ENCODE results near the gene EEFSEC. TPM values are rescaled to one million over a fixed set of nuclear protein-coding genes. Genes with fewer than 3 reads are reported as not detected.

EEFSEC gene
- total and polyA plus RNA-seq, 2 of the 4 experiments (the other 2 are of a cell fraction) = 4.5 to 9.3 TPM

- no peak overlapping the region for H4K8ac ChIP-seq (ENCODE audit: low read depth in 2 of 2, low read length in 2 of 2)
- 0 out of 2 replicates have a peak, but pooled peaks cover 2% of the 10 kb centered on the region for H3K9me1 ChIP-seq (ENCODE audit: insufficient read depth, low read length)
- TF ChIP-seq MAZ (IDR thresholded peaks at IDR 0.05; ENCODE audit: borderline replicate concordance, low read depth, low read length) = no peak
- TF ChIP-seq NFE2L2 (IDR thresholded peaks at IDR 0.05; ENCODE audit: low read depth, low read length) = no peak
- TF ChIP-seq RAD21 (IDR thresholded peaks at IDR 0.05; ENCODE audit: low read length) = no peak
- no peak for TF ChIP-seq SMC3 (IDR thresholded peaks at IDR 0.05; ENCODE audit: low read depth, low read length)
- no peak for TF ChIP-seq CTCF (conservative IDR thresholded peaks at IDR 0.05; ENCODE audit: low read depth, low read length)
- no peak for TF ChIP-seq USF2 (IDR thresholded peaks at IDR 0.05; ENCODE audit: low read depth, low read length)
- no peak for TF ChIP-seq POLR2A (IDR thresholded peaks at IDR 0.05; ENCODE audit: low read depth, low read length)
- TF ChIP-seq RCOR1 (IDR thresholded peaks at IDR 0.05; ENCODE audit: insufficient replicate concordance, low read length) = no peak
- no peak for TF ChIP-seq RFX5 (IDR thresholded peaks at IDR 0.05; ENCODE audit: low read depth, low read length)
- TF ChIP-seq BHLHE40 (IDR thresholded peaks at IDR 0.05; ENCODE audit: low read depth, low read length) = no peak
- TF ChIP-seq MXI1 (IDR thresholded peaks at IDR 0.05; ENCODE audit: borderline replicate concordance, low read depth, low read length) = no peak
- TF ChIP-seq CEBPB (IDR thresholded peaks at IDR 0.05; ENCODE audit: low read depth, low read length) = no peak
- TF ChIP-seq ELK1 (IDR thresholded peaks at IDR 0.05; ENCODE audit: borderline replicate concordance, low read depth, low read length) = no peak
- no peak for TF ChIP-seq MAFK (IDR thresholded peaks at IDR 0.05; ENCODE audit: low read depth, low read length)
- H3K27me3 ChIP-seq (ENCODE audit: control insufficient read depth, insufficient read depth, low read length) = no peaks in the 10 kb centered on the region
- H3K4me1 ChIP-seq (ENCODE audit: control insufficient read depth, insufficient read depth, low read length) = no peaks in the 10 kb centered on the region
- dilution Hi-C loops (cut with HindIII; ENCODE audit: low sequenced_read_pairs, unreplicated experiment) (no loop called here), in situ Hi-C loops (cut with MboI; ENCODE audit: low sequenced_read_pairs) (no loop called here), intact Hi-C loops (cut with micrococcal nuclease) (no loop called here)
- POLR2A ChIA-PET (ENCODE audit: unreplicated experiment) = no interaction called here
- no peak overlapping the region for H2AK9ac ChIP-seq (replicated peaks; ENCODE audit: low read depth, low read length, poor library complexity)
- H3K36me3 ChIP-seq (ENCODE audit: control insufficient read depth, insufficient read depth, low read length) = peaks cover 1% of the 10 kb centered on the region
- CTCF ChIA-PET = interaction anchor here (1.5 kb wide), 1 partner anchor 10 kb away, joined by 4 read pairs; no protein-coding TSS in a partner anchor
- ATAC-seq (ENCODE audit: low read depth) (no peak), DNase-seq (no peak)
- H3K9me3 ChIP-seq (ENCODE audit: control insufficient read depth, insufficient read depth, low read length) = peaks cover 2% of the 10 kb centered on the region; the same call in 1 of the 2 replicates
- no peak overlapping the region for H2BK20ac ChIP-seq (ENCODE audit: low read depth, low read length)
- H4K20me1 ChIP-seq (ENCODE audit: insufficient read depth, low read length) = no peaks in the 10 kb centered on the region
- no peak overlapping the region for H2BK5ac ChIP-seq (ENCODE audit: low read depth, low read length, poor library complexity, severe bottlenecking)
- H2AFZ ChIP-seq (replicated peaks; ENCODE audit: low read length, poor library complexity) = no peak overlapping the region
- no peak overlapping the region for H2AK5ac ChIP-seq (ENCODE audit: low read depth, low read length)
- no peak overlapping the region for H3K56ac ChIP-seq (ENCODE audit: extremely low read depth, insufficient read depth, low read length)
- no peak overlapping the region for H3K27ac ChIP-seq (ENCODE audit: insufficient read depth, low read length)
- H2BK120ac ChIP-seq (ENCODE audit: low read depth, low read length) = no peak overlapping the region
- H4K91ac ChIP-seq (ENCODE audit: insufficient read depth, low read depth, low read length) = no peak overlapping the region
- no CpG with 5 or more reads among the region's 5 CpGs for WGBS, 2 experiments (ENCODE audit: extremely low coverage in 2 of 2, insufficient read length in 1 of 2)
- H3K9ac ChIP-seq (ENCODE audit: low read depth, low read length) = no peak overlapping the region
- no peak overlapping the region for H3K14ac ChIP-seq (replicated peaks; ENCODE audit: low read depth, low read length)
- no peak overlapping the region for H3K23ac ChIP-seq (ENCODE audit: low read depth, low read length)
- H3K79me1 ChIP-seq (ENCODE audit: low read depth in 1 of 2, low read length in 2 of 2) = peaks cover 18 to 31% of the 10 kb centered on the region in 2 experiments
- no peak overlapping the region for H3K4me2 ChIP-seq (ENCODE audit: low read depth, low read length)
- BruUV-seq (replicated peaks) = no TSS peak
- no peak overlapping the region for H3K4ac ChIP-seq (ENCODE audit: low read depth, low read length)
- no peak overlapping the region for H4K5ac ChIP-seq (ENCODE audit: low read depth, low read length)
- no peak overlapping the region for H3K4me3 ChIP-seq (ENCODE audit: insufficient read depth, low read depth, low read length)
- H3K18ac ChIP-seq (ENCODE audit: low read depth, low read length) = no peak overlapping the region
- H2BK15ac ChIP-seq (ENCODE audit: low read depth, low read length) = no peak overlapping the region
Observed at GRCh38 chr3:128160661-128161060, 7.4 kb downstream of the EEFSEC start.
